NCI-H1930 (cell line): Measurements from ENCODE around the gene MFAP3.
"Not testable (repeated sequence)": the region's sequence is repeated elsewhere in the genome, so short reads cannot be mapped to it uniquely, and the experiment has no call there.

Source experiments
- DNase-seq, 2 experiments: peaks; one replicate each; lab custom pipeline; 2025; lab: John Stamatoyannopoulos, UW

The MFAP3 gene

GRCh38 chr5:154053468-154053867, 14.7 kb downstream of the MFAP3 start:
- DNase-seq = no peak

GRCh38 chr5:154055201-154055600, 16.4 kb downstream of the MFAP3 start:
- DNase-seq = no peak

GRCh38 chr5:154058055-154059038, 19.6 kb downstream of the MFAP3 start:
- no peak for DNase-seq

GRCh38 chr5:154059039-154059430, 20.3 kb downstream of the MFAP3 start:
- no peak for DNase-seq

GRCh38 chr5:154059583-154059982, 20.8 kb downstream of the MFAP3 start:
- no peak for DNase-seq

- no peak for DNase-seq
Observed at GRCh38 chr5:154060606-154061005, 21.8 kb downstream of the MFAP3 start.

GRCh38 chr5:154063372-154063771, 24.6 kb downstream of the MFAP3 start:
- no peak for DNase-seq

GRCh38 chr5:154065971-154066370, 27.2 kb downstream of the MFAP3 start:
- no peak for DNase-seq

- DNase-seq = not testable (repeated sequence)
Observed at GRCh38 chr5:154069854-154070253, 31.1 kb downstream of the MFAP3 start.

GRCh38 chr5:154071799-154072413, 33.1 kb downstream of the MFAP3 start:
- DNase-seq = no peak

GRCh38 chr5:154072414-154073171, 33.8 kb downstream of the MFAP3 start:
- peak; percentile 33 to 37 for DNase-seq

GRCh38 chr5:154076240-154076922, 37.6 kb downstream of the MFAP3 start:
- DNase-seq = no peak

- no peak for DNase-seq
Observed at GRCh38 chr5:154077696-154078095, 38.9 kb downstream of the MFAP3 start.

GRCh38 chr5:154078272-154078671, 39.5 kb downstream of the MFAP3 start:
- DNase-seq = peak in 1 of 2 experiments; percentile 8

GRCh38 chr5:154081246-154081645, 42.5 kb downstream of the MFAP3 start:
- no peak for DNase-seq

- no peak for DNase-seq
Observed at GRCh38 chr5:154084062-154084639, 45.4 kb downstream of the MFAP3 start.

- DNase-seq = no peak
Observed at GRCh38 chr5:154086146-154086545, 47.4 kb downstream of the MFAP3 start.

GRCh38 chr5:154086641-154087040, 47.9 kb downstream of the MFAP3 start:
- DNase-seq = no peak

- peak in 1 of 2 experiments; percentile 15 for DNase-seq
Observed at GRCh38 chr5:154087260-154087659, 48.5 kb downstream of the MFAP3 start.

GRCh38 chr5:154088801-154089200, 50.0 kb downstream of the MFAP3 start:
- no peak for DNase-seq

- no peak for DNase-seq
Observed at GRCh38 chr5:154090656-154091055, 51.9 kb downstream of the MFAP3 start.
